ENCODE data around the gene HAO1.
"Not testable (repeated sequence)": the region's sequence is repeated elsewhere in the genome, so short reads cannot be mapped to it uniquely, and the experiment has no call there.

HAO1 gene

GRCh38 chr20:7850775-7851490 is 89.3 kb downstream of the HAO1 start:
- no peak overlapping the region for H3K4me3 ChIP-seq (ENCODE audit: low read depth, low read length)
- no peak overlapping the region for H3K9ac ChIP-seq (ENCODE audit: low read depth, low read length)
- H3K9me3 ChIP-seq (ENCODE audit: control insufficient read depth, insufficient read depth, low read length): no peaks in the 10 kb centered on the region
- H3K4me1 ChIP-seq (ENCODE audit: control insufficient read depth, insufficient read depth, low read length): no peaks in the 10 kb centered on the region
- no peaks in the 10 kb centered on the region for H3K27me3 ChIP-seq (ENCODE audit: control insufficient read depth, insufficient read depth, low read length)
- H3K36me3 ChIP-seq (ENCODE audit: control insufficient read depth, insufficient read depth, low read length): no peaks in the 10 kb centered on the region

DNA sequence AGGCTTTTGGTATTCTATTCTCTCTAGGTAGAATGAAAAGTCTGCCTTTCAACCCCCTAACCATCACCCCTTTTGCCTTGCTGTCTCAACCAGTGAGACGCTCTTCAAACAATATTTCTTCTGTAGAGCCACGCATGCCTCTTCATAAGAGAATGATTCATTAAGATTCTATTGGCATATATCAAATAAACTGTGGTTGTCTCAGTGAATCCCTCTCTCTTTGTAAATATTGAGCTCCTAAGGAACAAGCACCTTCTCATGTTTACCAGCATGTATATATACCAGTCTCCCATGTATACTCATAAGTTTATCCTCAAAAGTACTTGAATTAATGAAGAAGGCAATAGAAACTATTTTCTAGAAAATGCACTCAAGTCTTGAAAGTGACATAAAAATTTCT is 90.6 kb downstream of the HAO1 start:
- no peaks in the 10 kb centered on the region for H3K36me3 ChIP-seq (ENCODE audit: control insufficient read depth, insufficient read depth, low read length)
- no peaks in the 10 kb centered on the region for H3K9me3 ChIP-seq (ENCODE audit: control insufficient read depth, insufficient read depth, low read length)
- H3K9ac ChIP-seq (ENCODE audit: low read depth, low read length): no peak overlapping the region
- no peak overlapping the region for H3K4me3 ChIP-seq (ENCODE audit: low read depth, low read length)
- H3K4me1 ChIP-seq (ENCODE audit: control insufficient read depth, insufficient read depth, low read length): no peaks in the 10 kb centered on the region
- H3K27me3 ChIP-seq (ENCODE audit: control insufficient read depth, insufficient read depth, low read length): no peaks in the 10 kb centered on the region

GRCh38 chr20:7848351-7848750 is 91.9 kb downstream of the HAO1 start:
- H3K9ac ChIP-seq (ENCODE audit: low read depth, low read length): no peak overlapping the region
- H3K9me3 ChIP-seq (ENCODE audit: control insufficient read depth, insufficient read depth, low read length): no peaks in the 10 kb centered on the region
- H3K36me3 ChIP-seq (ENCODE audit: control insufficient read depth, insufficient read depth, low read length): no peaks in the 10 kb centered on the region
- H3K4me3 ChIP-seq (ENCODE audit: low read depth, low read length): no peak overlapping the region
- H3K27me3 ChIP-seq (ENCODE audit: control insufficient read depth, insufficient read depth, low read length): no peaks in the 10 kb centered on the region
- H3K4me1 ChIP-seq (ENCODE audit: control insufficient read depth, insufficient read depth, low read length): no peaks in the 10 kb centered on the region

- Histone ChIP-seq H3K36me3 (ENCODE audit: control insufficient read depth, insufficient read depth, low read length) (no peaks in the 10 kb centered on the region), H3K9ac (ENCODE audit: low read depth, low read length) (no peak overlapping the region), H3K9me3 (ENCODE audit: control insufficient read depth, insufficient read depth, low read length) (no peaks in the 10 kb centered on the region), H3K4me1 (ENCODE audit: control insufficient read depth, insufficient read depth, low read length) (no peaks in the 10 kb centered on the region), H3K4me3 (ENCODE audit: low read depth, low read length) (no peak overlapping the region), H3K27me3 (ENCODE audit: control insufficient read depth, insufficient read depth, low read length) (no peaks in the 10 kb centered on the region)
Observed at GRCh38 chr20:7843613-7844012, 96.6 kb downstream of the HAO1 start.

GRCh38 chr20:7841971-7842310 is 98.3 kb downstream of the HAO1 start:
- Histone ChIP-seq H3K4me1 (ENCODE audit: control insufficient read depth, insufficient read depth, low read length) (no peaks in the 10 kb centered on the region), H3K9ac (ENCODE audit: low read depth, low read length) (no peak overlapping the region), H3K36me3 (ENCODE audit: control insufficient read depth, insufficient read depth, low read length) (no peaks in the 10 kb centered on the region), H3K4me3 (ENCODE audit: low read depth, low read length) (no peak overlapping the region), H3K27me3 (ENCODE audit: control insufficient read depth, insufficient read depth, low read length) (no peaks in the 10 kb centered on the region), H3K9me3 (ENCODE audit: control insufficient read depth, insufficient read depth, low read length) (no peaks in the 10 kb centered on the region)

DNA sequence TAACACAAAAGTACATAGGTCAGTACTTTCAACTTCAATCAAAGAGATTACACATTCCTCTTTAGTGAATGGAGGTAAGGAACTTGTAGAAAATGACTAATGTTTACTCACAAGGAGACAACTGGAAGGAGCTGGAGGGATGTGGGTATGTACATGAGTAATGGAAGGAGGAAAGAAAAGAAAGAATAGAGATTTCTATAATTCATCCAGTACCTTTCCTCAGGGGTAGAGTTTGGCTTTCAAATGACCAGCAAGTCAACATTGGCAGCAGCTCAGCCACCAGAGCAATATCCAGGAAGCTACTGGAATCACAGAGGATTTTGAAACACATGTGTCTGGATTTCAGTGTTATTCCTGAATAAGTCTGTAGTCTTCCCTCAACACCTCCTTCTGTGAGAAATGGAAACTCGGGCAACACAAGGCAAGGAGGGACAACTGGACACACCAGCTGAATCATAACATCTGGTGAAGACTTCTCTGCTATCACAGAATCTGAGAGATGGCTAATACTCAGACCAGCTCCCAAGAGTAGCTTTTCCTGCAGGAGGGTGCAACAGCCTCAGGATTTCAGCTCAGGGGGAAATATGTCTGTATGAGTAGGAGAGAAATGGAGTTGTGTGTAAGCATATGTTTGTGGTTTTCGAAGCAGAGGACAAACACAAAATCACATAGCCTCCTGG is 98.8 kb downstream of the HAO1 start:
- H3K4me3 ChIP-seq (ENCODE audit: low read depth, low read length): no peak overlapping the region
- no peak overlapping the region for H3K9ac ChIP-seq (ENCODE audit: low read depth, low read length)
- no peaks in the 10 kb centered on the region for H3K36me3 ChIP-seq (ENCODE audit: control insufficient read depth, insufficient read depth, low read length)
- no peaks in the 10 kb centered on the region for H3K27me3 ChIP-seq (ENCODE audit: control insufficient read depth, insufficient read depth, low read length)
- H3K9me3 ChIP-seq (ENCODE audit: control insufficient read depth, insufficient read depth, low read length): no peaks in the 10 kb centered on the region
- H3K4me1 ChIP-seq (ENCODE audit: control insufficient read depth, insufficient read depth, low read length): no peaks in the 10 kb centered on the region

DNA sequence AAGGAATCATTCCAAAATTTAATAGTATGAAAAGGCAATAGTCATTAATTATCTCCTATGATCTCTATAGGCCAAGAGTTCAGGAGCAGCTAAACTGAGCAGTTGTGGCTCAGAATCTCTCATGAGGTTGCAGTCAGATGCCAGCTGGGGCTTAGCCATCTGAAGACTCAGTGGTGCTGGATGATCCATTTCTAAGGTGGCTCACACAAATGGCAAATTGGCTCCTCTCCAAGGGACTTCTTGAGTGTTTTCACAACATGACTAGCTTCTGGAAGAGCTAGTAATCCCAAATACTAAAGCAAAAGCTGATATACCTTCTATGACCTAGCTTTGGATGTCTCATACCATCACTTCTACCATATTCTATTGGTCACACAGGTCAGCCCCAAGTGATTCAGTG is 104.2 kb downstream of the HAO1 start:
- Histone ChIP-seq H3K9ac (ENCODE audit: low read depth, low read length) (no peak overlapping the region), H3K4me3 (ENCODE audit: low read depth, low read length) (no peak overlapping the region), H3K9me3 (ENCODE audit: control insufficient read depth, insufficient read depth, low read length) (no peaks in the 10 kb centered on the region), H3K36me3 (ENCODE audit: control insufficient read depth, insufficient read depth, low read length) (no peaks in the 10 kb centered on the region), H3K4me1 (ENCODE audit: control insufficient read depth, insufficient read depth, low read length) (no peaks in the 10 kb centered on the region), H3K27me3 (ENCODE audit: control insufficient read depth, insufficient read depth, low read length) (no peaks in the 10 kb centered on the region)

GRCh38 chr20:7834441-7834840 is 105.8 kb downstream of the HAO1 start:
- not testable (repeated sequence) for H3K27me3 ChIP-seq (ENCODE audit: control insufficient read depth, insufficient read depth, low read length); H3K4me1 ChIP-seq (ENCODE audit: control insufficient read depth, insufficient read depth, low read length); H3K9me3 ChIP-seq (ENCODE audit: control insufficient read depth, insufficient read depth, low read length); H3K9ac ChIP-seq (ENCODE audit: low read depth, low read length); H3K36me3 ChIP-seq (ENCODE audit: control insufficient read depth, insufficient read depth, low read length); H3K4me3 ChIP-seq (ENCODE audit: low read depth, low read length)
